BE2C (cell line): ENCODE measurements around the gene ENO2.

Experiments
- DNase-seq: peaks from one replicate; pipeline ENCODE4 v3.0.0-alpha.2; 2020
- H3K27me3 ChIP-seq: fragments of 250-450 bp; sonication (Bioruptor Pico); 2 replicates; pipeline ENCODE4 v1.5.1; 2020; ENCODE audit warnings: mild to moderate bottlenecking
- H3K36me3 ChIP-seq: fragments of 250-450 bp; sonication (Bioruptor Pico); 2 replicates; pipeline ENCODE4 v1.5.1; 2020; ENCODE audit warnings: mild to moderate bottlenecking
- H3K4me1 ChIP-seq: fragments of 250-450 bp; sonication (Bioruptor Pico); 2 replicates; pipeline ENCODE4 v1.5.1; 2020
- H3K4me3 ChIP-seq: 2 replicates; pipeline ENCODE4 v1.5.1; 2011; ENCODE audit warnings: low read depth, low read length
- H3K9me3 ChIP-seq: fragments of 250-450 bp; sonication (Bioruptor Pico); 2 replicates; pipeline ENCODE4 v1.5.1; 2020
- TF ChIP-seq, protein P1 (sequence below): IDR thresholded peaks from 2 replicates; pipeline ENCODE4 v1.5.1; 2012; ENCODE audit warnings: mild to moderate bottlenecking, low read depth, low read length

The ENO2 gene

GRCh38 chr12:6914947-6915788, 788 bp downstream of the ENO2 start:
- H3K9me3 ChIP-seq = no peaks in the 10 kb centered on the region
- peak overlapping the region; percentile 90 for H3K4me3 ChIP-seq
- TF ChIP-seq, protein P1, sequence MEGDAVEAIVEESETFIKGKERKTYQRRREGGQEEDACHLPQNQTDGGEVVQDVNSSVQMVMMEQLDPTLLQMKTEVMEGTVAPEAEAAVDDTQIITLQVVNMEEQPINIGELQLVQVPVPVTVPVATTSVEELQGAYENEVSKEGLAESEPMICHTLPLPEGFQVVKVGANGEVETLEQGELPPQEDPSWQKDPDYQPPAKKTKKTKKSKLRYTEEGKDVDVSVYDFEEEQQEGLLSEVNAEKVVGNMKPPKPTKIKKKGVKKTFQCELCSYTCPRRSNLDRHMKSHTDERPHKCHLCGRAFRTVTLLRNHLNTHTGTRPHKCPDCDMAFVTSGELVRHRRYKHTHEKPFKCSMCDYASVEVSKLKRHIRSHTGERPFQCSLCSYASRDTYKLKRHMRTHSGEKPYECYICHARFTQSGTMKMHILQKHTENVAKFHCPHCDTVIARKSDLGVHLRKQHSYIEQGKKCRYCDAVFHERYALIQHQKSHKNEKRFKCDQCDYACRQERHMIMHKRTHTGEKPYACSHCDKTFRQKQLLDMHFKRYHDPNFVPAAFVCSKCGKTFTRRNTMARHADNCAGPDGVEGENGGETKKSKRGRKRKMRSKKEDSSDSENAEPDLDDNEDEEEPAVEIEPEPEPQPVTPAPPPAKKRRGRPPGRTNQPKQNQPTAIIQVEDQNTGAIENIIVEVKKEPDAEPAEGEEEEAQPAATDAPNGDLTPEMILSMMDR = no peak
- H3K4me1 ChIP-seq = peaks cover 3% of the 10 kb centered on the region; the same call in 1 of the 2 replicates
- H3K36me3 ChIP-seq = peaks cover 27% of the 10 kb centered on the region
- peak; percentile 79 for DNase-seq
- H3K27me3 ChIP-seq = no peaks in the 10 kb centered on the region

DNA sequence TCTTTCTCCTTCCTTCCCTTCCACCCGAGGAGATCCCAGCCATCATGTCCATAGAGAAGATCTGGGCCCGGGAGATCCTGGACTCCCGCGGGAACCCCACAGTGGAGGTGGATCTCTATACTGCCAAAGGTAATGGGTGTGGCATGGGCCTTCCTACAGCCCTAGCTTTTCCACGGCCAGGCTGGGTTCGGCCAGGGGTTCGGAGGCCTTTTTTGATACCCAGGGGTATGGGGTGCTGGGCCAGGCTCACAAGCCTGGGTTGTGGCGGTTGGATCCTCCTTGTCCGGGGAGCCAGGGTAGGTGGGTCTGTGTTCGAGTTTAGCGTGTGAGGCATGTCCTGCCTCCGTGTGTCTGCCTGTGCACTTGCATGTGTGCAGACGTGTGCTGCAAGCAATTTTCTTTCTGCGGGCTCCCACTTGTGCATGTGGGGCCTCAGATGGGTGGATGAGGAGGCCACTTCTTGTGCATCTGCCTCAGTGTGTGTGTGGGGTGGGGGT, 1.5 kb downstream of the ENO2 start:
- peak overlapping the region; percentile 90 for H3K4me3 ChIP-seq
- H3K27me3 ChIP-seq = no peaks in the 10 kb centered on the region
- DNase-seq = no peak
- TF ChIP-seq, protein P1 = no peak
- H3K36me3 ChIP-seq = peaks cover 27% of the 10 kb centered on the region
- peaks cover 3% of the 10 kb centered on the region; the same call in 1 of the 2 replicates for H3K4me1 ChIP-seq
- H3K9me3 ChIP-seq = no peaks in the 10 kb centered on the region

DNA sequence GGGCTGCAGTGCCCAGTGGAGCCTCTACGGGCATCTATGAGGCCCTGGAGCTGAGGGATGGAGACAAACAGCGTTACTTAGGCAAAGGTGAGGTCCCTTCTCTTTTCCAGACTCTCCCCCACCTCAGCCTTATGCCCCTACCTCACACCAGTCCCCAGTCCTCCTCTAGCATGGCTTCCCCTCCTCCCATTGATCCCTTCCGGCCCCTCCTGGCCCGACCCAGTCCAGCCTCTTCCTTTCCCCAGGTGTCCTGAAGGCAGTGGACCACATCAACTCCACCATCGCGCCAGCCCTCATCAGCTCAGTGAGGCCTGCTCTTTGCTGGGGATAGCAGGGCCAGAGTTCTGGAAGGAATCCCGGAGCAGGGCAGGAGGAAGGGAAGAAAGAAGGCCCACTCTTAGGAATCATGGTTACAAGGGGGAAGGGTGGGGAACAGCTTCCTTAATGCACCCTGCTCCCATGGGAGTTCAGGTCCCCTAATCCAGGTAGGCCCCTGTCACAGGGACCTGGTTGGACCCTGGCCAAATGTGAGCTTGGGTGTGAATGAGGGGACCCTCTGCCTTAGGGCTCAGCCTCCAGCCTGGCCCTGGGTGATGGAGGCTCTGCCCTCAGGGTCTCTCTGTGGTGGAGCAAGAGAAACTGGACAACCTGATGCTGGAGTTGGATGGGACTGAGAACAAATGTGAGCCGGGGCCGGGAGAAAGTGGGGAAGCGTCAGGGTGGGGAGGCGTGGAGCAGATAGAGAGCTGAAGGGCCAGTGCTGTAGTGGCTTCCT, 2.2 kb downstream of the ENO2 start:
- peaks cover 29% of the 10 kb centered on the region for H3K36me3 ChIP-seq
- H3K4me3 ChIP-seq = no peak overlapping the region
- TF ChIP-seq, protein P1 = no peak
- no peaks in the 10 kb centered on the region for H3K9me3 ChIP-seq
- no peaks in the 10 kb centered on the region for H3K27me3 ChIP-seq
- H3K4me1 ChIP-seq = peaks cover 3% of the 10 kb centered on the region; the same call in 1 of the 2 replicates
- DNase-seq = no peak

DNA sequence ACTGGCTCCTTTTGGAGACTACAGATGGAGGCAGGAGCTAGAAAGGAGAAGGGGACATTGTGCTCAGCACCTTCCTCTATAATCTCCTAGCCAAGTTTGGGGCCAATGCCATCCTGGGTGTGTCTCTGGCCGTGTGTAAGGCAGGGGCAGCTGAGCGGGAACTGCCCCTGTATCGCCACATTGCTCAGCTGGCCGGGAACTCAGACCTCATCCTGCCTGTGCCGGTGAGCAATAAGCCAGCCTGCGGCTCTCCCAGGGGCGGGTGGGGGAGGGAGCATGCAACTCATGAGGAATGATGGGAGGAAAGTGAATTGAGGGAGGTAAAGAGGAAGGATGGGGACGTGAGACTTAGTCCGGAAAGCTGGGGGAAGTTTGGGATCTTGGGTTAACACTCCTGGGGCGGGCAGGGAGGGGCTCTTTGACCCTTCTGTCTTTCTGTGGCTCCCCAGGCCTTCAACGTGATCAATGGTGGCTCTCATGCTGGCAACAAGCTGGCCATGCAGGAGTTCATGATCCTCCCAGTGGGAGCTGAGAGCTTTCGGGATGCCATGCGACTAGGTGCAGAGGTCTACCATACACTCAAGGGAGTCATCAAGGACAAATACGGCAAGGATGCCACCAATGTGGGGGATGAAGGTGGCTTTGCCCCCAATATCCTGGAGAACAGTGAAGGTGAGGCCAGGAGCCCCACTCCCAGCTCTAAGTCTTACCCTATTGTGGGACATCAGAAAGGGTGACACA, 3.3 kb downstream of the ENO2 start:
- Histone ChIP-seq H3K27me3 (no peaks in the 10 kb centered on the region), H3K9me3 (no peaks in the 10 kb centered on the region), H3K36me3 (peaks cover 39% of the 10 kb centered on the region), H3K4me1 (peaks cover 3% of the 10 kb centered on the region; the same call in 1 of the 2 replicates), H3K4me3 (no peak overlapping the region)
- no peak for DNase-seq
- TF ChIP-seq, protein P1 = no peak

- Histone ChIP-seq H3K36me3 (peaks cover 39% of the 10 kb centered on the region), H3K27me3 (no peaks in the 10 kb centered on the region), H3K9me3 (no peaks in the 10 kb centered on the region), H3K4me1 (peaks cover 2% of the 10 kb centered on the region), H3K4me3 (no peak overlapping the region)
- DNase-seq = no peak
- TF ChIP-seq, protein P1 = no peak
Measured at GRCh38 chr12:6919588-6919987, 5.2 kb downstream of the ENO2 start.
